ENCODE measurements around the gene BID.
A peak's percentile ranks its signal among the peaks of the same experiment; 100 is the strongest.
"Not testable (repeated sequence)": the region's sequence is repeated elsewhere in the genome, so short reads cannot be mapped to it uniquely, and the experiment has no call there.

The BID gene

GRCh38 chr22:17770180-17771077 is 3.8 kb downstream of the BID start:
- DNase-seq (ENCODE audit: low read depth in 3 of 3, low spot score in 1 of 3), result no peak

- no peak for DNase-seq (ENCODE audit: low read depth in 3 of 3, low spot score in 1 of 3)
These were observed 4.6 kb downstream of the BID start for GRCh38 chr22:17769716-17770082.

- DNase-seq (ENCODE audit: low read depth in 3 of 3, low spot score in 1 of 3), result no peak
These were observed 5.1 kb downstream of the BID start for GRCh38 chr22:17769013-17769715.

- DNase-seq (ENCODE audit: low read depth in 3 of 3, low spot score in 1 of 3), result no peak
These were observed 6.8 kb downstream of the BID start for GRCh38 chr22:17767233-17768065.

- DNase-seq (ENCODE audit: low read depth in 3 of 3, low spot score in 1 of 3), result not testable (repeated sequence)
These were observed 9.4 kb downstream of the BID start for GRCh38 chr22:17764852-17765251.

GRCh38 chr22:17764036-17764435 is 10.2 kb downstream of the BID start:
- no peak for DNase-seq (ENCODE audit: low read depth in 3 of 3, low spot score in 1 of 3)

- DNase-seq (ENCODE audit: low read depth in 3 of 3, low spot score in 1 of 3), result not testable (repeated sequence)
These were observed 10.8 kb downstream of the BID start for GRCh38 chr22:17763442-17763841.

- DNase-seq (ENCODE audit: low read depth in 3 of 3, low spot score in 1 of 3), result no peak
These were observed 13.2 kb downstream of the BID start for GRCh38 chr22:17761138-17761488.

- no peak for DNase-seq (ENCODE audit: low read depth in 3 of 3, low spot score in 1 of 3)
These were observed 19.9 kb downstream of the BID start for GRCh38 chr22:17754233-17754925.

GRCh38 chr22:17753401-17753989 is 20.8 kb downstream of the BID start:
- no peak for DNase-seq (ENCODE audit: low read depth in 3 of 3, low spot score in 1 of 3)

- DNase-seq (ENCODE audit: low read depth in 3 of 3, low spot score in 1 of 3), result no peak
These were observed 22.7 kb downstream of the BID start for GRCh38 chr22:17751596-17751995.

GRCh38 chr22:17749605-17750395 is 24.5 kb downstream of the BID start:
- no peak for DNase-seq (ENCODE audit: low read depth in 3 of 3, low spot score in 1 of 3)

- DNase-seq (ENCODE audit: low read depth in 3 of 3, low spot score in 1 of 3), result no peak
These were observed 25.5 kb downstream of the BID start for GRCh38 chr22:17748555-17749353.

- no peak for DNase-seq (ENCODE audit: low read depth in 3 of 3, low spot score in 1 of 3)
These were observed 27.4 kb downstream of the BID start for GRCh38 chr22:17746916-17747315.

- DNase-seq (ENCODE audit: low read depth in 3 of 3, low spot score in 1 of 3), result no peak
These were observed 29.8 kb downstream of the BID start for GRCh38 chr22:17744430-17744829.

- DNase-seq (ENCODE audit: low read depth in 3 of 3, low spot score in 1 of 3), result no peak
These were observed 30.4 kb downstream of the BID start for GRCh38 chr22:17743661-17744411.

- peak in 2 of 3 donors; percentile 35 to 59 for DNase-seq (ENCODE audit: low read depth in 3 of 3, low spot score in 1 of 3)
These were observed 31.8 kb downstream of the BID start for GRCh38 chr22:17742527-17742902.

- no peak for DNase-seq (ENCODE audit: low read depth in 3 of 3, low spot score in 1 of 3)
These were observed 32.3 kb downstream of the BID start for GRCh38 chr22:17741866-17742526.

All from stimulated activated CD4-positive, alpha-beta T cell treated with anti-CD3 and anti-CD28 coated beads, TNF-alpha, amount 100 ng/mL, for 1 hour (primary cell).